Activated CD4-positive, alpha-beta T cell treated with anti-CD3 and anti-CD28 coated beads, Interleukin-2, amount 50 U/mL, for 16 hours (primary cell): ENCODE results near the gene ST3GAL3.
"Not testable (repeated sequence)": the region's sequence is repeated elsewhere in the genome, so short reads cannot be mapped to it uniquely, and the experiment has no call there.

Source experiments
- DNase-seq: peaks from one replicate; pipeline ENCODE4 v3.0.0-alpha.2; 2020

Gene ST3GAL3

GRCh38 chr1:43828574-43828973 is 121.2 kb downstream of the ST3GAL3 start:
- DNase-seq: no peak

- DNase-seq: peak; percentile 16
Measured at GRCh38 chr1:43830802-43831201, 123.5 kb downstream of the ST3GAL3 start.

GRCh38 chr1:43831851-43832250 is 124.5 kb downstream of the ST3GAL3 start:
- no peak for DNase-seq

GRCh38 chr1:43832255-43832654 is 124.9 kb downstream of the ST3GAL3 start:
- DNase-seq: peak; percentile 67

- no peak for DNase-seq
Measured at GRCh38 chr1:43832998-43833397, 125.7 kb downstream of the ST3GAL3 start.

GRCh38 chr1:43833902-43834279 is 126.6 kb downstream of the ST3GAL3 start:
- not testable (repeated sequence) for DNase-seq

GRCh38 chr1:43834280-43835081 is 127.1 kb downstream of the ST3GAL3 start:
- DNase-seq: no peak

- no peak for DNase-seq
Measured at GRCh38 chr1:43835082-43836021, 128.0 kb downstream of the ST3GAL3 start.

GRCh38 chr1:43836267-43836951 is 129.1 kb downstream of the ST3GAL3 start:
- peak; percentile 17 for DNase-seq

- no peak for DNase-seq
Measured at GRCh38 chr1:43839056-43839455, 131.7 kb downstream of the ST3GAL3 start.

GRCh38 chr1:43841321-43842174 is 134.2 kb downstream of the ST3GAL3 start:
- DNase-seq: no peak

- DNase-seq: no peak
Measured at GRCh38 chr1:43842175-43842498, 134.8 kb downstream of the ST3GAL3 start.

- DNase-seq: no peak
Measured at GRCh38 chr1:43843684-43844083, 136.3 kb downstream of the ST3GAL3 start.

- DNase-seq: no peak
Measured at GRCh38 chr1:43844114-43844513, 136.8 kb downstream of the ST3GAL3 start.

- DNase-seq: peak; percentile 21
Measured at GRCh38 chr1:43847290-43847689, 140.0 kb downstream of the ST3GAL3 start.

- DNase-seq: no peak
Measured at GRCh38 chr1:43847882-43848281, 140.5 kb downstream of the ST3GAL3 start.

GRCh38 chr1:43849670-43850069 is 142.3 kb downstream of the ST3GAL3 start:
- no peak for DNase-seq

GRCh38 chr1:43850591-43851233 is 143.4 kb downstream of the ST3GAL3 start:
- DNase-seq: no peak

GRCh38 chr1:43851561-43852338 is 144.4 kb downstream of the ST3GAL3 start:
- no peak for DNase-seq

GRCh38 chr1:43853161-43853921 is 146.0 kb downstream of the ST3GAL3 start:
- DNase-seq: no peak
